Left lung (tissue), 10 donors: ENCODE results near the gene ZCRB1. TPM values are rescaled to one million over a fixed set of nuclear protein-coding genes. Genes with fewer than 3 reads are reported as not detected.
A peak's percentile ranks its signal among the peaks of the same experiment; 100 is the strongest.

Source experiments
- ATAC-seq: fragments of 200-7000 bp; cut with Tn5 transposase; one replicate; pipeline ENCODE4 v1.9.1; 2020; ENCODE audit warnings: moderate library complexity
- DNase-seq, 4 donors: peaks; one replicate each; pipeline ENCODE4 v3.0.0-alpha.2; 2013 to 2020
- H3K27ac ChIP-seq, 2 donors: fragments of 200-600 bp; sonication (generic) in 1 of 2; one replicate each; pipeline versions ENCODE4 v1.5.0 to v1.8.0; 2020 to 2021
- H3K27me3 ChIP-seq, 2 donors: fragments of 200-600 bp; sonication (generic) in 1 of 2; one replicate each; pipeline versions ENCODE4 v1.5.0 to v1.8.0; 2020 to 2021
- H3K36me3 ChIP-seq, 2 donors: fragments of 200-600 bp; sonication (generic) in 1 of 2; one replicate each; pipeline versions ENCODE4 v1.5.0 to v1.8.0; 2020 to 2021
- H3K4me1 ChIP-seq, 2 donors: fragments of 200-600 bp; one replicate each; pipeline ENCODE4 v1.8.0; 2021
- H3K4me3 ChIP-seq, 2 donors: fragments of 200-600 bp; sonication (generic) in 1 of 2; one replicate each; pipeline versions ENCODE4 v1.5.0 to v1.8.0; 2020 to 2021; ENCODE audit warnings: mild to moderate bottlenecking in 1 of 2
- H3K9me3 ChIP-seq, 2 donors: fragments of 200-600 bp; sonication (generic) in 1 of 2; one replicate each; pipeline versions ENCODE4 v1.5.0 to v1.8.0; 2020 to 2021
- CTCF ChIP-seq, 2 donors: fragments of 200-600 bp; sonication (generic) in 1 of 2; IDR thresholded peaks; one replicate each; pipeline versions ENCODE4 v1.5.0 to v1.8.0; 2021; ENCODE audit warnings: antibody characterized with exemption in 2 of 2
- intact Hi-C, 2 donors: fragments of 100-400 bp; cut with DNase I; formaldehyde crosslinking; loops; one replicate each; pipeline versions ENCODE4 v1.11.2 to v1.14.2; 2022
- polyA plus RNA-seq, 6 donors: library from polyadenylated mRNA; unstranded; fragments of 120-200 nt; gene quantifications; one replicate each; pipeline ENCODE4 v1.2.1, GENCODE V29; 2013; ENCODE audit not compliant: insufficient read length in 6 of 6
- total RNA-seq, 2 donors: library from RNA; stranded (reverse); fragmentation: NEBNext Ultra II Directional; extraction: Animal tissue kit (Norgen Biotek cat#: 25700); gene quantifications; one replicate each; pipeline ENCODE4 v1.2.1, GENCODE V29; 2021
- donor health status: DM: no; HTN: yes; CAD: no.
- donor health status: DM: no; HTN: no; CAD: no.

ZCRB1 gene
- total and polyA plus RNA-seq, 8 donors: 34.8 to 87.6 (median 80.5) TPM

GRCh38 chr12:42282294-42282693 lies 43.6 kb downstream of the ZCRB1 start:
- no peak for DNase-seq
- no peaks in the 10 kb centered on the region for H3K4me1 ChIP-seq
- H3K36me3 ChIP-seq: no peaks in the 10 kb centered on the region
- no peak for ATAC-seq
- no peak for TF ChIP-seq CTCF (IDR thresholded peaks at IDR 0.05)
- intact Hi-C loops: no loop called here
- no peaks in the 10 kb centered on the region for H3K9me3 ChIP-seq
- H3K27me3 ChIP-seq: no peaks in the 10 kb centered on the region
- no peak overlapping the region for H3K4me3 ChIP-seq
- no peak overlapping the region for H3K27ac ChIP-seq

GRCh38 chr12:42281844-42282243 lies 44.0 kb downstream of the ZCRB1 start:
- H3K9me3 ChIP-seq: no peaks in the 10 kb centered on the region
- no peak overlapping the region for H3K27ac ChIP-seq
- no peak overlapping the region for H3K4me3 ChIP-seq
- DNase-seq: no peak
- no peak for TF ChIP-seq CTCF (IDR thresholded peaks at IDR 0.05)
- ATAC-seq: no peak
- H3K36me3 ChIP-seq: no peaks in the 10 kb centered on the region
- no peaks in the 10 kb centered on the region for H3K27me3 ChIP-seq
- no peaks in the 10 kb centered on the region for H3K4me1 ChIP-seq
- intact Hi-C loops: no loop called here

- DNase-seq: no peak
- no peak for TF ChIP-seq CTCF (IDR thresholded peaks at IDR 0.05)
- no peak overlapping the region for H3K27ac ChIP-seq
- no peaks in the 10 kb centered on the region for H3K36me3 ChIP-seq
- intact Hi-C loops: no loop called here
- no peaks in the 10 kb centered on the region for H3K27me3 ChIP-seq
- no peaks in the 10 kb centered on the region for H3K4me1 ChIP-seq
- H3K9me3 ChIP-seq: no peaks in the 10 kb centered on the region
- no peak for ATAC-seq
- H3K4me3 ChIP-seq: no peak overlapping the region
Observed at GRCh38 chr12:42281278-42281677, 44.6 kb downstream of the ZCRB1 start.

GRCh38 chr12:42278128-42278510 lies 47.8 kb downstream of the ZCRB1 start:
- DNase-seq: no peak
- intact Hi-C loops: no loop called here
- Histone ChIP-seq H3K4me3 (no peak overlapping the region), H3K9me3 (no peaks in the 10 kb centered on the region), H3K4me1 (no peaks in the 10 kb centered on the region), H3K36me3 (no peaks in the 10 kb centered on the region), H3K27me3 (no peaks in the 10 kb centered on the region), H3K27ac (no peak overlapping the region)
- TF ChIP-seq CTCF (IDR thresholded peaks at IDR 0.05): no peak
- no peak for ATAC-seq

GRCh38 chr12:42277396-42278127 lies 48.3 kb downstream of the ZCRB1 start:
- Histone ChIP-seq H3K4me1 (no peaks in the 10 kb centered on the region), H3K9me3 (no peaks in the 10 kb centered on the region), H3K36me3 (no peaks in the 10 kb centered on the region), H3K4me3 (no peak overlapping the region), H3K27me3 (no peaks in the 10 kb centered on the region), H3K27ac (no peak overlapping the region)
- ATAC-seq (no peak), DNase-seq (peak in 2 of 4 donors; percentile 3 to 11)
- TF ChIP-seq CTCF (IDR thresholded peaks at IDR 0.05): no peak
- intact Hi-C loops: no loop called here
